CD4-positive, alpha-beta T cell treated with Interferon alpha-2 for 1 hour (primary cell): ENCODE measurements around the gene RASGRP4.
"Not testable (repeated sequence)": the region's sequence is repeated elsewhere in the genome, so short reads cannot be mapped to it uniquely, and the experiment has no call there.

Source experiments
- DNase-seq, 2 donors: peaks; one replicate each; pipeline ENCODE4 v3.0.0-alpha.2; 2020 to 2022

Gene RASGRP4

DNA sequence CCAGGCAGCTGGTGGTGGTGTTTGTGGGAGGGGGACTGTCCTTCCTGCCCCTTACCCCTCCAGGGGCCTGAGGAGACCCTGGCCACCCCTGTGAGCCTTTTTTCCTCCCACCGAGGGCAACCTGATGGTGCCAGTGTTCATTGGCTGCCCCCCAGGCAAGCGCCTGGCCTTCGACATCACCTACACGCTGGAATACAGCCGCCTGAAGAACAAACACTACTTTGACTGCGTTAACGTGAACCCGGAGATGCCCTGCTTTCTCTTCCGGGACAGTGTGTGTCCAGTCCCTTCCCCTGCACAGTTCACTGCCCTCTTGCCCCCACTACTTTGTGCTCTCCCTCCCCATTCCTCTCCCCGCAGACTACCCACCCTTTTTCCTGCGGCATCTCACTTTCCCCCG is 59.0 kb downstream of the RASGRP4 start:
- DNase-seq = no peak

DNA sequence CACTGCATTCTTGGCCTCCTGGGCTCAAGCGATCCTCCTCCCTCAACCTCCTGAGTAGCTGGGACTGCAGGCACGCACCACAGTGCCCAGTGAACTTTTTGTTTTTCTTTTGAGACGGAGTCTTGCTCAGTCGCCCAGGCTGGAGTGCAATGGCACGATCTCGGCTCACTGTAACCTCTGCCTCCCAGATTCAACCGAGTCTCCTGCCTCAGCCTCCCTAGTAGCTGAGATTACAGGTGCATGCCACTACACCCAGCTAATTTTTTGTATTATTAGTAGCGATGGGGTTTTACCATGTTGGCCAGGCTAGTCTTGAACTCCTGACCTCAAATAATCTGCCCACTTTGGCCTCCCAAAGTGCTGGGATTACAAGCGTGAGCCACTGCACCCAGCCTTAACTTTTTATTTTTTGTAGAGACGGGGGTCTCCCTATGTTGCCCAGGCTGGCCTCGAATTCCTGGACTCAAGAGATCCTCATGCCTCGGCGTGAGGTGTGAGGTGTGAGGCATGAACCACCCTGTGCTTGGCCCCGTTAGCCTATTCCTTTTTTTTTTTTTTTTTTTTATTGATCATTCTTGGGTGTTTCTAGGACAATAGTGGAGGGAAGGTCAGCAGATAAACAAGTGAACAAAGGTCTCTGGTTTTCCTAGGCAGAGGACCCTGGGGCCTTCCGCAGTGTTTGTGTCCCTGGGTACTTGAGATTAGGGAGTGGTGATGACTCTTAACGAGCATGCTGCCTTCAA is 62.9 kb downstream of the RASGRP4 start:
- not testable (repeated sequence) for DNase-seq

DNA sequence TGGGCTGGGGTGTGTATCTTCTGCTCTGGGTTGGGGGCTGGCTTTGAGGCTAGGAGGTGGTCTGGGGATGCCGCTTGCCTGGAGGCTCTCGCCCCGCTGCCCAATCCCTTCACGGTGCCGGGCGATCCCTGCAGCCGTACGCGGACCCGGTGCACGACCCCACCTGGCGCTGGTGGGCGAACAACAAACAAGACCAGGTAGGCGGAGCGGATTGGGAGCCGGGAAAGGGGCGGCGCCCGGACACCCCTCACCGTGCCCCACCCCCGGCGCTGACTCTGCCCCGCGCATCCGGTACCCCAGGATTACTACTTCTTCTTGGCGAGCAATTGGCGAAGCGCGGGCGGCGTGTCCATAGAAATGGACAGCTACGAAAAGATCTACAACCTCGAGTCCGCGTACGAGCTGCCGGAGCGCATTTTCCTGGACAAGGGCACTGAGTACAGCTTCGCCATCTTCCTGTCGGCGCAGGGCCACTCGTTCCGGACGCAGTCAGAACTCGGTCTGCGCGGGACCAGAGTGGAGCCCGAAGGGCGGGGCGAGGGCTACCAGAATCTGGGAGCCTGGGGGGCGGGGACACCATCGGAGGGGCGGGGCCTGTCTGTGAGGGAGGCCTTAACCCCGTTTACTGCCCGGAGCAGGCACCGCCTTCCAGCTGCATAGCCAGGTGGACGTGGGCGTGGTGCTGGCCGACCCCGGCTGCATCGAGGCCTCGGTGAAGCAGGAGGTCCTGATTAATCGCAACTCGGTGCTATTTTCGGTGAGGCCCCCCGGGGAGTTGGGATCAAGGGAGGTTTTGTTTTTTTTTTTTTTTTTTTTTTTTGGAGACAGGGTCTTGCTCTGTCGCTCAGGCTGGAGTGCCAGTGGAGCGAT is 63.7 kb downstream of the RASGRP4 start:
- peak; percentile 68 to 80 for DNase-seq

DNA sequence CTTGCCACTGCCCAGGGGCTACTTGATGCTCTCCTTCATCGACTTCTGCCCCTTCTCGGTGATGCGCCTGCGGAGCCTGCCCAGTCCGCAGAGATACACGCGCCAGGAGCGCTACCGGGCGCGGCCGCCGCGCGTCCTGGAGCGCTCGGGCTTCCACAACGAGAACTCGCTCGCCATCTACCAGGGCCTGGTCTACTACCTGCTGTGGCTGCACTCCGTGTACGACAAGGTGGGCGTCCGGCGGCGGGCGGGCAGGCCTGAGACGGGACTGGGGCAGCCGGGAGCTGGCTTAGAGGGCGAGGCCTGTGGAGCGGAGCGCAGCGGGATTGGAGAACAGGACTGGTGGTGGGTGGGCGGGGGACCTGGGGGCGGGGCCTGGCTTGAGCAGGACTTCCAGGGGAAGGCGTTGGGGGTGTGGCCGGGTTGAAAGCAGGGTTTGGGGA is 64.4 kb downstream of the RASGRP4 start:
- DNase-seq = peak; percentile 56 to 71

DNA sequence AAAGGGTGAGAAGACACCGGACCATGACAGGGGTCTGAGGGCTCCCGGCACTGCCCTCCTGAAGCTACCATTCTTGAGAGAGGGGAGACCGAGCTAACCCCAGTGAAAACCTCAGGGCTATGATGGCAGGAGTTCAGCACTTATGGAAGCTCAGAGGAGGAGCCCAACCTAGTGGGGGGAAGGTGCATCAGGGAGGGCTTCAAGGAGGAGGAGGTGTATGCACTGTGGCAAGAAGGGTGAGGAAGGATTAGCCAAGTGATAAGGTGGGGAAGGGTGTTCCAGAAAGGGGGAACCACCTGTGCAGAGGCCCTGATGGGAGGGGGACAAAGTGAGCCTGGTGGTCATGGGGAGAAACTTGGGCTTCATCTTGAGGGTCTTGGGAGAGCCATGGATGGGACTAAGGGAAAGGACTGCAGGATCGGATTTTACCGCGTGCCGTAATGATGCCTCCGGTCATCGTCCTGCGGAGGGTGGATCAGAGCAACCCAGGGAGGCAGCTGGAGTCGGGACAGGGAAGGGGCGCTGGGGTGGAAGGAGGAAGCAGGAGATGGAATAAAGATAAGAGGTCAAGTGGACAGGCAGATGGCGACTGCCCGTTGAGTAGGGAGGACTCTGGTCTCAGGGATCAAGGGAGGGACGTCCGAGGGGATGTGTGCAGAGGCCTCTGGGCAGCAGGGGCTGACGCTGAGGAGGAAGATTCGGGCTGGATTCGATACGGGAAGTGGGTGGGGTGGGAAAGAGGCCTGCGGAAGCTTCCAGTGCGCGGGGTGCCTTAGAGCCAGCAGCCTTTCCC is 65.0 kb downstream of the RASGRP4 start:
- no peak for DNase-seq

DNA sequence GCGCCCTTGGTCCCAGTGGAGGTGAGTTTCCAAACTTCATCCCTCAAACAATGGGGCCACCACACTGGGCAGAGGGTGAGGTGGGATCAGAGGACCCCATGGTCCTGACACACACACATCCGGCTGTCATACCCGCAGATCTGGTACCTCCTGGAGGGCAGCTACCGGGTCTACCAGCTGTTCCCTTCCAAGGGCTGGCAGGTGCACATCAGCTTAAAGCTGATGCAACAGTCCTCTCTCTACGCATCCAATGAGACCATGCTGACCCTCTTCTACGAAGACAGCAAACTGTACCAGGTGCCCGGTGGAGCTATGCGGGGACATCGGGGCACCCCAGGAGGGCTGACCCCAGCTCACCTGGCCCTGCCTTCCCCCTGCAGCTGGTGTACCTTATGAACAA is 65.7 kb downstream of the RASGRP4 start:
- DNase-seq = no peak

DNA sequence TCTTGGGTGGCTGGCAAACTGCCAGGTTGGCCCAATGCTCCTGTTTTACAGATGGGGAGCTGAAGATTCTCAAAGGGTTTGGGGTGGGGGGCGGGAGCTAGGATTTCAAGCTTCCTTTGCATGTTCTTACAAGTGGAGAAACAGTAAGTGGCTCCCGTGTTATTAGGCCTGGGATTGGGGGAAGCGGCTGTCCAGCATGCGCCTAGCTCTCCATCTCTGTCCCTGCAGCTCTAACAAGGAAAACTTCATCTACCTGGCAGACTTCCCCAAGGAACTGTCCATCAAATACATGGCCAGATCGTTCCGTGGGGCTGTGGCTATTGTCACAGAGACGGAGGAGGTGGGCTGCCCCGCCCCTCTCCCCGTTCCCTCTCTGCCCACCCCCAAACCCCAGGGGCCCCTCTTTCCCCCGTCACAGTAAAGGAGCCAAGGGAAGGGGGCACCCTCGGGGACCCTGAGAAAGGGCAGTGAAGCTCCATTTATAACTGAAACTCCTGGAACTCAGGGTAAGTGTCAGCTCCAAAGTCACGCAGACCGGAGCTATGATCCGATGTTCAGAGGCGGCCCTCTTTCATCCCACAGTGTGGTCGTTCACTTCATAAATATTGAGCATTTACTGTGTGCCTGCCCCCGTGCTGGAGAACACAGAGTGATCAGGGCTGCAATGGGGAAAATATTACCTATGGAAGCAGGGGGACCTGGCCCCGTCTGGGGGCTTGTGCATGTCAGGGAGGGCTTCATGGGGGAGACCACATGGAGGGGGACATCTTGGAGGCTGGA is 66.6 kb downstream of the RASGRP4 start:
- DNase-seq = no peak
